ENCODE results near the gene MEIOB.
A peak's percentile ranks its signal among the peaks of the same experiment; 100 is the strongest.
"Not testable (repeated sequence)": the region's sequence is repeated elsewhere in the genome, so short reads cannot be mapped to it uniquely, and the experiment has no call there.

MEIOB gene

GRCh38 chr16:1876468-1876867 lies 4.5 kb upstream of the MEIOB start:
- no peak for DNase-seq

GRCh38 chr16:1876066-1876465 lies 4.1 kb upstream of the MEIOB start:
- not testable (repeated sequence) for DNase-seq

GRCh38 chr16:1874854-1875253 lies 2.9 kb upstream of the MEIOB start:
- no peak for DNase-seq

DNA sequence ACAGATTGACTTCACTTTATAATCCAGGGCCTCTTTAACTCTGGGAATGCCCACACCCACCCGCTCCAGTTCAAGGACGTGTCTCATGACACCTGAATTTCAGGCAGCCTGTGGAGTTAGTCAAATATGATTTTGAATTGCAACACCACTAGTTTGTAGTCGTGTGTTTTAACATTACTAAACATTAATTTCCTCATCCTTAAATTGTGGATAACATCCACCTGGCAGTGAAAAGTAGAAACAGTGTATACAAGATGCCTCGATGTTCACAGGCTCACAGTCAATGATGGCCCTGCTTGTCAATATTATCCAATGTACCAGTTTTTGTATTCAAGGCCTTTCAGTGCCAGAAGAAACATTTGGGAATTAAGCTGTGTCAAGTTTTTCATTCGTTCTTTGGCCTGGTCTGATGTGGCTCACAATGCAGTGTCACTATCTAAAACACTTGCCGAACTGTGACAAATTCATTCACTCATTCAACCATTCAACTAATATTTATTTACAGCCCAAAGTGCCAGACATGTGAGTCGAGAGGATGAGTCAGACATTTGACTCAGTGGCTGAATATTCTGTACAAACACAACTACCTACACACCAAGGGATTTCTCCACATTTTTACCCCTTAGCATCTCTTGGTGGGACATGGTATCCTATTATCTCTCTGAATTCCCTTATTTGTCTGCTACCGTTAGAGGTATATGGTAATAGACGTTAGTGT lies 1.4 kb downstream of the MEIOB start:
- peak in 1 of 3 experiments; percentile 11 for DNase-seq

GRCh38 chr16:1865902-1866690 lies 5.9 kb downstream of the MEIOB start:
- DNase-seq: peak in 1 of 3 experiments; percentile 7

DNA sequence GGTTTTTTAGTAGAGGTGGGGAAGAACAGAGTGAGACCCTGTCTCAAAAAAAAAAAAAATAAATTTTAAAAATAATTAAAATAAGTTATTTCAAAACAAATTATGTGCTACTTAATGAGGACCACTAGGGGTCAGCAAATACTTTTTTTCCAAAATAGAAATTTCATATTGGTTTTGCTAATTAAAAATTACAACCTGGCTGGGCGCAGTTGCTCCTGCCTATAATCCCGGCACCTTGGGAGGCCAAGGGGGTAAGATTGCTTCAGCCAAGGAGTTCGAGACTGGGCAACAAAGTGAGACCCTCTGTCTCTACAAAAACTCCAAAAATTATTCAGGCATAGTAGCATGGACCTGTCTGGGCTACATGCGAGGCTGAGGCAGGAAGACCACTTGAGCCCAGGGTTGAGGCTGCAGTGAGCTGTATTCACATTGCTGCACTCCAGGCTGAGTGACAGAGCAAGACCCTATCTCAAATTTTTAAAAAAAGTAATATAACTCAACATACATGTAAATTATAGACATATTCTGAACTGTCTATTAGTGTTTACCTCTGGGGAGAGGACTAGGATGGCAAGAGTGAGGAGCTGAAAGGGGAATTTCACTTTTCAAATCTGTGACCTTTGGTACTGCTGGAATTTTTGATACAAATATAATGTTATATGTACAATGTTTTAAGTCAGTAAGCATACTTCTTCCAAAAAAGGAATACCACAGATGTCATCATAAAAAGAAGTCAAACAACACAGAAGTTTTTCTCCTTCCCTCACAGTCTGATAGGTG lies 8.1 kb downstream of the MEIOB start:
- peak; percentile 29 to 69 (median 64) for DNase-seq

DNA sequence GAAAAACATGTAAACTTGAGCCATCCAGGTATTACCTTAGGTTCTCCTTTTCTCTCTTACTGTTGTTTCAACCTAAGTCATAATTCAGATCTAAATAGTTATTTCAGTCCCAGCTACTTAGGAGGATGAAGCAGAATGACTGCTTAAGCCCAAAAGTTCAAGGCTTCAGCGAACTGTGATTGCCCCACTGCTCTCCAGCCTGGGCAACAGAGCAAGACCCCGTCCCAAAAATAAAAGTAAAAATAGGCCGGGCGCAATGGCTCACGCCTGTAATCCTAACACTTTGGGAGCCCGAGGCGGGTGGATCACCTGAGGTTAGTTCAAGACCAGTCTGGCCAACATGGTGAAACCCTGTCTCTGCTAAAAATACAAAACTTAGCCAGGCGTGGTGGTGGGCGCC lies 9.6 kb downstream of the MEIOB start:
- DNase-seq: no peak

DNA sequence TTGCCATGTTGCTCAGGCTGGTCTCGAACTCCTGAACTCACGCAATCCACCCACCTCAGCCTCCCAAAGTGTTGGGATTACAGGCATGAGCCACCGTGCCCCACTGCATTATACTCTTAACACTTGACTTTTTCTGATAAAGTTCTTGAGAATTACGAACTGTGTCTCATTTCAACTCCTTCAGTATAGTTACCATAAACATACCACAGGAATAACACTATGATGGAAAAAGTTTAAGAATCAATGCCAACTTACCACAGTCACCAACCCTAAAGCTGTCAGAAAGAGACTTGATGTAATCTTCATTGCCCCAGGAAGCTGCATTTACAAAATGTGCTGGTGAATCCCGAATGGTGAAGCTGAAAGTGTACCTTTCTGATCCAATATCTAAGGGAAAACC lies 10.2 kb downstream of the MEIOB start:
- no peak for DNase-seq

DNA sequence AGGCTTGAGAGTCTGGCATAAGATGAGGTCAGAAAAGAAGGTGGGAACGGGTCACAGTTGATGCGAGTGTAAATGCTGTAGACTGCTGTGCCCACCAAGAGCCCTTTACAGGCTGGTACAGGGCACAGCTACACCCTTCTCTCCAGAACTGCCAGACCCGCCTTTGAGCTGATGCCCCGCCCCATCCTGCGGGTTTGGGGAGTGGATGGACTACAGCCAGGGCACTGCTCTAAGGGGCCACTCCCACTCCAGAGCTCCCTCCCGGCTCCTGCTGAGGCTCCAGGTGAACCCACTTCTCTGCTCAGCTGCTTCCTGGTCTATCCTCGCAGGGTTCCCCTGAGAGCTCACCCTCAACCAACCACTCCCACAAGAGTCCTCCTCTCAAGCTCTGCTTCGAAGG lies 12.3 kb downstream of the MEIOB start:
- DNase-seq: no peak

- no peak for DNase-seq
Observed at GRCh38 chr16:1858189-1858865, 13.6 kb downstream of the MEIOB start.

DNA sequence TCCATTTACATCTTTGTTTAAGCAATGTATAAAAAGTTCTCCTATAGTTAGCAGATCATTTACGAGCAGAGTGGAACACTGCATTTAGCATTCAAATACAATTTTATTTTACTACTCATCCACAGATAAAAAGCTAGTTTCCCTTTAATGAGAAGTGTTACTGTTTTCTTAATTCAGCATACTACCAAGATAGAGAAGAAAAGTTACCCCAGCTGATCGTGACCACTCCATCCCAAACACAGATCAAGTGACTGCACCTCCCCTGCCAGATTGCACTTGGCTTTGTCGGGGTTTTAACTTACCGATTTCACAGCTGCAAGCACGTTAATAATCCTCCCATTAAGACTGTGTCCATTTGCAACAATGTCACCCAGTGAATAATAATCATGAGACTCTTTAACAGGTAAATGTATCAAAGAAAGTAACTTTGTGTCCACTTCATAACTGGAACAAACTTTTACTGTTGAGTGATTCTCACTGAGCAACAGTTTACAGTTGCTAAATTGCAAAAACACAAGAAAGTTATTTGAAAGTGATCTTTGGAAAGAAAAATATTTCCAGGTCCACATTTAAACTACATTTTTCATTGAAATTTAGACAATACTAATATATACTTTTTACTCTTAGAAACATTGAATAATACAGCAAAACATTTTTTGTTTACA lies 14.4 kb downstream of the MEIOB start:
- no peak for DNase-seq

GRCh38 chr16:1851793-1852192 lies 20.2 kb downstream of the MEIOB start:
- no peak for DNase-seq

GRCh38 chr16:1850981-1851380 lies 21.0 kb downstream of the MEIOB start:
- no peak for DNase-seq

DNA sequence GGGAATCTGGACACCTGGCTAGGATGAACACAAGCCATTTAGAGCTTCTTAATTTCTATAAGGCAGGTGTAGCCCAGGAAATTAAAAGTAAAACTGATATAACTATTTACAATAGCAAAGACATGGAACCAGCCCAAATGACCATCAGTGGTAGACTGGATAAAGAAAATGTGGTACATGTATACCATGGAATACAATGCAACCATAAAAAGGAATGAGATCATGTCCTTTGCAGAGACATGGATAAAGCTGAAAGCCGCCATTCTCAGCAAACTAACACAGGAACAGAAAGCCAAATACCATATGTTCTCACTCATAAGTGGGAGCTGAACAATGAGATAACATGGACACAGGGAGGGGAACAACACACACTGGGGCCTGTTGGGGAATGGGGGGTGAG lies 25.5 kb downstream of the MEIOB start:
- DNase-seq: no peak

- no peak for DNase-seq
Observed at GRCh38 chr16:1845985-1846384, 26.0 kb downstream of the MEIOB start.

DNA sequence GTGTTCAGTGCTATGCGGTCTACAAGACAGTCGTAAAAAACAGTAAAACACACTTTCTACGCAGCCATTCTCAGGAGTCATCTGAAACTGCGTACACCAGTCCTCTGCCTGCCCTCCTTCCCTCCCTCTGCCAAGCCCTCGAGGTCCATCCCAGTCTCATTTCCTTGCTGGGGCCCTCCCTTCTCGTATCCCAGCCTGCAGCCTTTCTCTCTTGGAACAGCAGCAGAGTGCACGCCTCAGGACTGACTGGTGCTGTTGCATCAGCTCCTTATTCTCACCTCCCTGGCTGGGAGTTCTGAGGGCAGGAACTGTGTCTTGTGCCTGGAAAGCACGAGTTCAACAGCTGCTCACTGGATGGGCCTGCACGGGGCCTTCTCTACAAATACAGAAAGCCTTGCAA lies 32.4 kb downstream of the MEIOB start:
- no peak for DNase-seq

- DNase-seq: no peak
Observed at GRCh38 chr16:1834096-1834495, 37.9 kb downstream of the MEIOB start.

GRCh38 chr16:1832838-1833454 lies 39.0 kb downstream of the MEIOB start:
- peak in 2 of 3 experiments; percentile 29 to 33 for DNase-seq

DNA sequence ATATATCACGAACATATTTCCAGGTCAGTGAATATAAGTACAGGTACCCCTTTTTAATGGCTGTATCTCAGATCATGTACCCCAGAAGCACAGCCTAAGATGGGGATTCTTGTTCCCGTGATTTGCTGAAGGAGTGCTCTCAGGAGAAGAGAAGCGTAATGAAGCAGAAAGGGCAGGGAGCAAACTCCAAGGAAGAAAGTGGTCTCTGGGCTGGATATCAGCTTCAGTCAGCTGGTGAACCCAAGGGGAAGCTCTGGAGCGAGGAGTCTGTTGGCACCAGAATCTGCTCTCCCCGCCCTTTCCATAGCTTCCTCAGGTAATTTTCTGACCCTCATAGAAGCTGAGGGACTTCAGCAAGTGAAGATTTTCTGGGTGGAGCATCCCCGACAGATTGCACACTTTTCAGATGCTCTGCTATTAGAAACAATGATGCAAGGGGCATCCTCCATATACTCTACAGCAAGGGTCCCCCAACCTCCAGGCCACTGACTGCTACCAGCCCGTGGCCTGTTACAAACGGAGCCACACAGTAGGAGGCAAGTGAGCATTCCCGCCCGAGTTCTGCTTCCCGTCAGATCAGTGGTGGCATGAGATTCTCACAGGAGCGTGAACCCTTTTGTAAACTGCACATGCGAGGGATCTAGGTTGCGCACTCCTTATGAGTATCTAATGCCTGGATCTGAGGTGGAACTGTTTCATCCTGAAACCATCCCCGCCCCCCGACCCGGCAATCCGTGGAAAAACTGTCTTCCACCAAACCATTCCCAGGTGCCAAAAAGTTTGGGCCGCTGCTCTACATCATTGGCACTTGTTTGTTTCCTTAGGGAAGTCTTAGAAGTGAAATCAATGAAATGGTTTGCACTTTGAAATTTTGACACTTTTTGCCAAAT lies 40.5 kb downstream of the MEIOB start:
- no peak for DNase-seq

DNA sequence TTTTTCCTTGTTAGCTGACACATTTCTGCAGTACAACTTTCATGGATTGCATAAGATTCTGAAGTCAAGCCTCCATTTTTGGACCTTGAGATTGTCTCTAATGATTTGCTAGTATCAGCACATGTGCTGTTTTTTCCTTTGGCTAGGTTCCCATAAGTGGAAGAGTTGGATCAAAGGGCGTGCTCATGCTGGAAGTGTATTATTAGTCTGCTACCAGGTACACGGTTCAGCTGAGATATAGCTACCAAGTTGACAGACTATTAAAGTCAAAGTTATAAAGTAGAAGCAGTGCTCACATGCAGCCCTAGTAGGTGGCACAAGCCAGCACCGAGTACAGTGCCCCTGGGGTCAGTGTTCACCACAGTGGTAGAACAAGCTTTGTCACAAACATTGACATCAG lies 41.8 kb downstream of the MEIOB start:
- DNase-seq: no peak
